ENCODE measurements around the gene KLF6.

DNA sequence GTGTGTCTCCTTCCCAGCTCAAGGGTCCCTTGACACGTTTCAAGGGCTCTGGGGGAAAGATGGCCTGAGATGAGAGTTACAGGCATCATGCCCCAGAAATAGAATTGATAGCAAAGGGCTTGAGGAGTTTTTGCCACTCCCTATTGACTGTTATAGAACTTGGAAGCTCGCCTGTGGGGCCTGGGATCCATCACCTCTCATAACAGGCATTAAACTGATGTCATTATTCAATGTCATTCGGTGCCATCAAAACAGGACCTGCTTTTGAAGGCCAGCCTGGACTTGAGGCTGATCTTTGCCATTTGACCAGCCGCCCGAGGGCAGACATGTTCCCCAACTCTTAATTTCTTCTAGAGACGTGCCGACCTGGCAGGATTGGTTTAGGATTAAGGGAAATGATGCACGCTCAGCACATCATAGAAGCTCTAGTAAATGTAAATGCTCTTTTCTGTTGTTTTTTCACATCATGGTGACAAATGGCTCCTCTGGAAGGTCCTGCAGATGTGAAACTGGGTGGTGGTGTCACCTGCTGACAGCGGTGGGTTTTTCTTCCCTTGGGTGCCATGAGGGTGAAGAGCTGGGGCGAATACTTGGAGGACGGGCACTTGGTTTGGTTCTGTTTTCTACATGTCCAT lies 16.7 kb upstream of the KLF6 start:
- TF ChIP-seq CTCF (conservative IDR thresholded peaks at IDR 0.05) (no peak), ZFX (IDR thresholded peaks at IDR 0.05) (no peak)
